Fibroblast of skin of back (primary cell): ENCODE measurements around the gene ITGA3. TPM values are rescaled to one million over a fixed set of nuclear protein-coding genes. Genes with fewer than 3 reads are reported as not detected.

Source experiments
- DNase-seq: peaks from one replicate; pipeline ENCODE4 v3.0.0-alpha.2; 2013
- polyA plus RNA-seq, 2 experiments: library from polyadenylated mRNA; unstranded; fragments of 120-200 nt; gene quantifications; one replicate each; pipeline ENCODE4 v1.2.1, GENCODE V29; 2013; ENCODE audit not compliant: insufficient read length in 2 of 2

The ITGA3 gene
- 267 TPM for polyA plus RNA-seq (2013, experiment 1 of 2; ENCODE audit: insufficient read length)
- 160 TPM for polyA plus RNA-seq (2013, experiment 2 of 2; ENCODE audit: insufficient read length)

DNA sequence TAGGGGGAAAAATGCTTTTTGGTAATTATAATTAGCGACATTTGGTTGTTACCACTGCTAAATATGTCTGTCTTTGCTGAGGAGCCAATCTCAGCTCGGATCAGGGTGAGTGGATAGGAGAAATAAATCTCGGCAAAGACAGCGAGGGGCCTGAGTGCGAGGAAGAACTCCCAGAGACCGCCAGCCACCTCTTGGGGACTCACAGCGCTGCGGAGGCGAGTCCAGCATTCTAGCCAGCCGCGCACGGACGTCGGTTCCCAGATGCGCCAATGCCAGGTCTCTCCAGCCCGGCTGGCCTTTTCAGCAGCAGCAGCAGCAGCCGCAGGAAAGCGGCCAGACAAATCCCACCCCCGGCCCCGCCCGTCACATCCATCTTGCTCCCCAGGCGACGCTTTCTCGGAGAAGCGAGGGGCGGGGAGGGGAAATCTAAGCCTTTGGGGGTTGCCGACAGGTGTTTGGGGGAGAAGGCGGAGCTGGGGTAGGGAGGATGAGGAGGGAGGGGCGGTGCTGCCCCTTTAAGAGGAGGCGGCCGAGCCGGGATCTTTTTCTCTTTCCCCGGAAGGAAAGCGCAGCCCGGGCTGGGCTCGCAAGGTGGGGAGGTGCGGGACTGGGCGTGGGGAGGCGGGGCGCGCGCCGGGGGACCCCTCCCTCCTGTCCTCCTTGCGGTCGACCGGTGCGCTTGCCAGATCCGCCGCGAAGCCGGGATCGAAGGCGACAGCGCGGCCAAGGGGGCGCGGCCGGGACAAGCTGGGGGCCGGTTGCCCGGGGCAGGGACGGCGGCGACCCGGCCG lies at the start of gene ITGA3:
Gene ITGA3, plus strand, starts transcription at position 685 of the 791 bp plus-strand sequence. CDS start 330 bp downstream, outside the sequence.
- DNase-seq: peak; percentile 89

DNA sequence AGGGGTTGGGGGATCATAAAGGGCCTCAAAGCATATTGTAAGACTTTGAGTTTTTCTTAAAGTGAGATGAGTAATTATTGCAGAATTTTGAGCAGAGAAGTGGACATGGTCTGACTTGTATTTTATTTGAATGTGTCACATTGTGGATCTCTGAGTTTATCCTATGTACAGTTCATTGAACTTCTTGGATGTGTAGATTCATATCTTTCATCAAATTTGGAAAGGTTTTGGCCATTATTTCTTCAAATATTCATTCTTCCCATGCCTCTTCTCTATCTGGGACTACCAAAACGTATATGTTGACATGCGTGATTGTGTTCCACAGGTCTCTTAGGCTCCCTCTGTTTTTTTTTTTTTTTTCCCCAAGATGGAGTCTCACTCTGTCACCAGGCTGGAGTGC lies 46.6 kb upstream of the ITGA3 start:
- DNase-seq: no peak

DNA sequence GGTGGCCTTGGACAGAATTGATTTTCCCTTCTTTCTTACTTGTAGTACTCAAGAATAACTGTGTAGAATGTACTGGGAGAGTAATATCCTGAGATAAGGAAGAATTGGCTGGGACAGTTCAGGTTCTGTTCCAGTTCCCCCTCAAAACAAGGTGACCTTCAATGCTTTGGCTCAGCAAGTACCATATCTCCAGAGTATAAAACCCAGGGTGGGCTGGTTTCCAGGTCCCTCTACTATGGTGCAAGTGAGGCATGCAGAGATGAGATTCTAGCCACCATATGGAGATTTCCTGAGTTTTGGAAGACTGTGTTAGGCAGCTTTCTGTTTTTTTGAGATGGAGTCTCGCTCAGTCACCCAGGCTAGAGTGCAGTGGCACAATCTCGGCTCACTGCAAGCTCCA lies 42.8 kb upstream of the ITGA3 start:
- no peak for DNase-seq

DNA sequence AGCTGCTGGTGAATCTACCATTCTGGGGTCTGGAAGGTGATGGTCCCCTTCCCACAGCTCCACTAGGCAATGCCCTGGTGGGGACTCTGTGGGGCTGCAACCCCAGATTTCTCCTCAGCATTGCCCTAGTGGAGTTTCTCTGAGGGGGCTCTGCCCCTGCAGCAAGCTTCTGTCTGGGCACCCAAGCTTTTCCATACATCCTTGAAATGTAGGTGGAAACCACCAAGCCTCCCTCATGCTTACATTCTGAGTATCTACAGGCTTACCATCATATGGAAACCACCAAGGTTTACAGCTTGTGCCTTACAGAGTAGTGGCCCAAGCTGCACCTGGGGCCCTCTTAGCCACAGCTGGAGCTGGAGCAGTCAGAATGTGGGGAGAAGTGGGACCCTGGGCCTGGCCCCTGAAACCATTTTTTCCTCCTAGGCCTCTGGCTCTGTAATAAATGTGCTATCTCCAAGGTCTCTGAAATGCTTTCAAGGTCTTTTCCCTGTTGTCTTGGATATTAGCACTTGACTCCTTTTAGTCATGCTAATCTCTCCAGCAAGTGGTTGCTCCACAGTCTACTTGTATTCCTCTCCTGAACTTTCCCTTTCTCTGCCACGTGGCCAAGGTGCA lies 41.3 kb upstream of the ITGA3 start:
- DNase-seq: no peak

DNA sequence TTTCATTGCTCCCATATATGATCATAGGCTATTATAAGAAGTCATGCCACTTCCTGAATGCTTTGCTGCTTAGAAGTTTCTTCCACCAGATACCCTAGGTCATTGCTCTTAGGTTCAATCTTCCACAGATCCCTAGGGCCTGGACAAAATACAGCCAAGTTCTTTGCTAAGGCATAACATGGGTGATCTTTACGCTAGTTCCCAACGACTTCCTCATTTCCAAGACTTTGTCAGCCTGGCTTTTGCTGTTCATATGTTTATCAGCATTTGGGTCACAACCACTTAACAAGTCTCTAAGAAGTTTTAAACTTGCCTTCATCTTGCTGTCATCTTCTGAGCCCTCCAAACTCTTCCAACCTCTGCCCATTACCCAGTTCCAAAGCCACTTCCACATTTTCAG lies 40.8 kb upstream of the ITGA3 start:
- no peak for DNase-seq

DNA sequence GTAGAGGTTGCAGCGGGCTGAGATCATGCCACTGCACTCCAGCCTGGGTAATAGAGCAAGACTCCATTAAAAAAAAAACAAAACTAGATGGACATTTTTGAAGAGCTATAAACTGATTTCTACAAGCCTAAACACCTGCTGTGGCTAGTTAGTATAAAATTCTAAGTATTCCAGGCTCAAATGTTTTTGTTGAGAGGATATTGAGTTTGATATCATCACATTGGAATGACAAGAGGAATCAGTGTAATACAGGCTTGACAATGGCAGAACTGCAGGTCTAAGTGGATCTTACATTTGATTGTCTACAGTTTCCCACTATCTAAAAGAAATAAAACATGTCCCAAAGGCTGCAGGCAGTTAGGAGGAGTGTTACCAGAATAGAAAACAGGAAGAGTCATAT lies 37.0 kb upstream of the ITGA3 start:
- DNase-seq: no peak

DNA sequence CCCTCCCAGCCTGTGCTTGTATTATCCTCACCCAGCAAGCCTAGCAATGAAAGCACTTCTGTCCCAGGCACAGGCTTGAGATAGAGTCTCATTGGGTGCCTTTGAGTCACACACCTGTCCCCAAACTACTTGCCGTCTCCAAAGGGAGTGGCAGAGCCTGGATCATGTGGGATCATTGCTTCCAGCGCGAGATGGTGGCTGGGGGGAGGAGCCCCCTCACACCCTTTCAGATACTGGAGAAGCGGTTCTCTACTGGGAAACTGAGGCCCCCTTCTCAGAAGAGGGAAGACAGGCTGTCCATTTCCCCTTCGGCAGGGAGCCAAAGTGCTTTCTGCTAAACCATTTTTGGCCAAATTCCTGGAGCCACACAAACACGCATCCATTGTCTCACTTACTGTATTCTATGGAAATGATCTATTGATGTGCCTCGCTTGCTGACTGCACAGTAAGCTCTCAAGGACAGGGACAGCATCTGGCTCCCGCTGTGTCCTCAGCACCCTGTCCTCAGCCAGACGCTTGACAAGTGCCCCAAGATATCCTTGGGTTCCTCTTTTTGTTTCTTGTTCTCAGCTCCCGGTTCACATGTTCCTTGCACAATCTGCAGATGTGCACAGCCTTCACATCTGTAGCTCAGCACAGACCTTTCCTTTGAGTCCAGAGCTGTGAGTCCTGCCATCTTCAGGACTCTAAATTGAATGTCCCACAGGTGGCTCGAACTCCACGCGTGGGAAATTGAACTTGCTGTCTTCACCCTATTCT lies 34.9 kb upstream of the ITGA3 start:
- no peak for DNase-seq

DNA sequence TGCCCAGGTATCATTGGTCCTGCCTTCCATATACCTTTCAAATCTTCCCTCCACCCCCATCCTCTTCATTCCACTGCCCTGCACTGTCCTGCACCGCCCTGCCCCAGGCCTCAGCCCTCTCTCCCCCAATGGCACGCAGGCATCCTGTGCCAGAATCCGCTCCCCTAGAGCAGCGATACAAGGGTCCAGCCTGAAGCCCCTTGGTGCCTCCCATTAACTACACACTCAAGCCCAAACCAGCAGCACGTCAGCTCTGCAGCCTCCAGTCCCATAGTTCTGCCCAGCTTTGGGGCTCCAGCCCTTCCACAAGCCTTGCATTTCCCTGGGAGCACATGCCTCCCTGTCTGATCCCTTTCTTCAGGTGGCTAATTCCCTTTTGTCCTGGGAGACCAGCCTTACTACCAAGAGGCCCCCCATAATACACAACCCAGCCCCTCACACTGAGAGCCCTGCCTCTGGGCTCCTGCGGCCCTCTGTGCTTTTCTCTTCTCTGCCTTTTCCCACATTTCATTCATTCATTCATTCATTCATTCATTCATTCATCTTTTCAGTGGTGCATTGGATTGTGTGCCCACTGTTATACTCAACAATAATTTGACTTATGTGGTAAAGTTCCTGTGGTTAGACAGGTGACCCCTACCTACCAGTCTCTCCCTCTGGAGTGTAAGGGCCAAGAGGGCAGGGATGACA lies 34.1 kb upstream of the ITGA3 start:
- no peak for DNase-seq

DNA sequence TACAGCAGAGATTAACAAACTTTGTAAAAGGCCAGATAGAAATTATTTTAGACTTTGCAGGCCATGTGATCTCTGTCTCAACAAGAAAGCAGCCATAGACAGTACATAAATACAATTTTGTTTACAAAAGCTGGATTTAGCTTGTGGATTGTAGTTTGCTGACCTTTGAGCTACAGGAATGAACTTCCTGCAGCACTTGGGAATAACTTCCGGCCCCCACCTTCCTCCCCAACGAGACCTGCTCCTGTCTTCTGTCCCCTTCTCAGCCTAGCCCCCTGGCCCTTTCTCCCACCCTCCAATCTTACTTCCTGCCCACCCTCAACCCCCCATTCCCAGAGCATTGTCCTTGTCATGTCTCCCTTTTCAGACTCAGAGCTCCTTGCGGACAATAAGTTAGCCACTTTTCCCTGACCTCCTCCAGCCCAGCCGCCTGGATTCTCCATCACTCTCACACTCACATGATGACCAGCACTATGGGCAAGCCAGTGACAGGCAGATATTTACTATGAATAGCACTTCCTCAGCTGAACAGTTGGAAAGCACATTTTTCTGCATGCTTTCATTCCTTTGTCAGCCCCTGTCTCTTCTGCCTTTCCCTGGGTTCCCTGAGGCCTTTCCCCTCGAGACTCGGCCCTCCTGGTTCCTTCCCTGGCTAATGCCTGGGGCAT lies 33.3 kb upstream of the ITGA3 start:
- peak; percentile 36 for DNase-seq

DNA sequence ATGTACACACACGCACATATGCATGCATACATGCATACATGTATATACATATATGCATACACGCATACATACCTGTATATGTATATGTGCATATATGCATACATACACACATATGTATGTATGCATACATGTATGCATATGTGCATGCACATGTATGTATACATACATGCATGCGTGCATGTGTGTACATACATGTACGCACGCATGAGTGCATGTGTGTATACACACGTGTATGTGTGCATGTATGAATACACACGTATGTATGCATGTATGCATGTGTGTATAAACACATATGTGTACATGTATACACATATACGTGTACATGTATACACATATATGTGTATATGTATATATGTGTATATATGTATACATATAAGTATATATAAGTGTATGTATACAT lies 32.4 kb upstream of the ITGA3 start:
- DNase-seq: no peak

DNA sequence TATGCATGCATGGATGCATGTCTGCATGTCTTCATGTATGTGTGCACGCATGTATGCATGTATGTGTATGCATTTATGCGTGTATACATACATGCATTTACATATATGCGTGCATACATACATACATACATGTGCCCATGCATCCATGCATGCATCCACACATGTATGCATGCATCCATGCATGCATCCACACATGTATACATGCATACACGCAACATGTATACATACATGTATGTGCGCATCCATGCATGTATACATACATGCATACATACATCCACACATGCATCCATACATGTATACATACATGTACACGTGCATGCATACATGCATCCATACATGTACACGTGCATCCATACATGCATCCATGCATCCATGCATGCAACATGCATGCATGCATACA lies 31.1 kb upstream of the ITGA3 start:
- no peak for DNase-seq

DNA sequence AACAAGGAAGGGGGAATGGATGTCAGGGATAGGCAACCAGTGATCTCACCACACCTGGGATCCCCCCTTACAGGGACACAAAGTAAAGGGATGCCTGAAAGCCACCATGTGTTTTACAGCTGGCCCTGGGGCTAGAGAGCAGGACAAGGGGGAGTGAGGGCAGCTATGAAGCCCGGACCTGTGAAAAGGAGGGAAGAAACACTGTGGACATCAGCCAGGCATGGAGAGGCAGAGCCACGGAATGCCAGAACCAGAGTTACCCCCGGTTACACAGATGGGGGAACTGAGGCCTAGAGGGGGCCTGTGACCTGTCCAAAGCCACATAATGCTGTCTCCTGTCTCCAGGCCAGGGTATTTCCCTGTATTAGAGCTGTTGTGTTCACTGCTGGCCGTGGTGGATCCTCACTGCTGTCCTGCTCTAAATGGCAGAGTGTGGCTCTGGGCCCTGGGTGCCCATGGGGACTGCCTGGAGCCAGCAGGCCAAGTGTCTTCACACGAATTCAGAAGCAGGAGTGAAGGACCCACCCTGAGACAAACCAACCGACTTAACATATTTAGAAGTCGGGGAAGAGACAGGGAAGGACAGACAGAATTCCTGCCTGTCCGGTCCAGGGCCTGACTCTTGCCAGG lies 29.7 kb upstream of the ITGA3 start:
- no peak for DNase-seq

DNA sequence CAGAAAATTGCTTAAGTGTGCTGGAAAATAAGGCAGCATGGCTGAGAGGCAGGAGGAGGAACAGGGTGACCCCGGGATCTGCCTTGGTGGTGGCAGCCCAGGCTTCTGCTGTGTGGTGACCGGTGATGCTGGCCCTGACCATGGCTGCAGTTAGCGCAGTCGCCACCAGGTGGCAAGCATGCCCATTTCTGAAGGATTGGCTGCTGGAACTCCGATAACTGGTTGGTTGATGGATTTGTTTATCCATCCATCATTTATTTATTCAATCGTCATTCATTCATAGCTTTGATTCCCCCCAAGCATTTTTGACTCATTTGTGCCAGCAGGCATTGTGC lies 29.1 kb upstream of the ITGA3 start:
- peak; percentile 86 for DNase-seq

DNA sequence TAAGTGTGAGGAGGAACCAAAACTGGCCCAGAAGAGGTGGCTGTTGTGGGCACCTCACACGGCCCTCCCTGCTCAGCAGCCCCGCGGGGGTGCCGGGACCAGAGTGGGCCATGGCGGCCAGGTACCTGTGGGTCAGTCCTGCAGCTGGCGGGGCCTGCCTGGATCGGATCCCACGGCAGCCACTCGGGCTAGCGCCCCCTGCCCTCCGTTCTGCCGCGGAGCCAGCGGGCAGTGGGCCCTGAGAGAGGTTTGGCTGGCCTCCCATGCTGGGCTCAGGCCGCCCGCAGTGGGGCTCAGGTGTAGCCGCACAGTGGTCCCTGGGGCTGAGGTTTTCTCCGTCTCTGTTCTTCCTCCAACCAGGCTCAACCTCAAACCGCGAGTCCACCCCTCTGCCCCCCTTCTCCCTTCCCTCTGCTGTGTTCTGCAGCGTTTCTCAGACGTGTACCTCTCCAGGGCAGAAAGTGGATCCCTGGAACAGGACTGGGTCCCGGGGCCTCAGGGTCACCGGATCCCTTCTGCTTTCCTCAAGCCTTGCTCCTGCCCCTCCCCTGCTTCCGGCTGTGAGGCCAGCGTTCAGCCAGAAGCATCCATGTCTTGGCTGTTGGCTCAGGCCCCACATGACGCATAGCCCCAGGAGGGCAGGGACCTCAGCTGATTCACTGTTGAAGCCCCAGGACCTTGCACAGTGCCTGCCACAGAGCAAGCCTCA lies 28.6 kb upstream of the ITGA3 start:
- DNase-seq: peak; percentile 98

DNA sequence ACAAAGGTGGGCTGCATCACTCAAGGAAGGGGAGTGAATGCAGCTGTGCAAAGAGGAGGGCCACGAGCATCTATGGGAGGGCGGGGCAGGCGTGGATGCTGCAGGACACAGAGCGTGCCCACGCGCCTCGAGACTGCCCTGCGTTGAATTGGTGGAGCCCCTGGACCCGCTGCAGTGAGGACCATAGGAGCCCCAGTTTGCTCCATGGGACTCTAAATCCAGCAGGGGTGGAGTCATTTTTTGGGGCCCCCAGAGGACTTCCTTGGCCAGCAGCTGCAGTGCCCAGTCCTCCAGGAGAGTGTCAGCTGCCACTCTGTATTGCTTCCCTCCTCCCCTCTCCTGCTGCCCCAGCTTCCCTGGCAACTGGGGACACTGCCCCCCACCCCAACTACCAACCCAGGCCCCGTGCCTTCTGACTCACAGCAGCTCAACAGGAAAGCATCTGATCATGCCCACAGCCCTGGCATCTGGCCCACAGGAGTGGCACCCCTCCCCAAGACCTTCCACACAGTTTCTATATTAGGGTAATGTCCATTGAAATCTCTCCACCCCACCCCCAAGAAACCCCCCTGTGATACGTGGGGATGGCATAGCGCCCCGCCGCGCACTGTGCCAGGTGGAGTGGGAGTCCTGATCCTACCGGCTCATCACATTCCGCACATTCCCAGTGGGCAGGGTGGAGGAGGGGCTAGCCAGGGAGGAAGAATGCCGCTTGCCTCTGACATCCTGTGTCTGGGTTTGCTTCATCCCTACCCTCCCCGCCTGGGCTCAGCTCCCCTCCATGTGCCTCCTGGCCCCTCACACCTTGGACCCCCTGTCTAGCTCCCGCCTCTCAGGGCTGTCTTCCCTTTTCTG lies 27.8 kb upstream of the ITGA3 start:
- DNase-seq: peak; percentile 84

DNA sequence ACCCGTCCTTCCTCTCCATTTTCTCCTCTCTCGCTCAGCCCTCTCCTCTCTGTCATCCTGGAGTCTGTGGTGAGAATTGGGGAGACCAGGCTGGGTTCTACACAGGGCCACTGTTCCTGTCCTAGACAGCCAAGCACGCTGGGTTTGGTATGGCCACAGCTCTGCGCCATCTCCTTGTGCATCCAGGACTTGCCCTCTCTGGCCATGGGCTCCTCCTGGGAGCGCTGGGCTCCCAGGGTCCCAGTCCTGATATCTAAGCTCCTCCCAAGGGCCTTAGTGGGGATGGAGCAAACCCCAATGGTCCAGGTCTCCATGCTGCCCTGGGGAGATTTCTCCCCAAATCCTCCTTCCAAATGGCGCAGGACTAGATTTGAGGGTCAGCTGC lies 27.2 kb upstream of the ITGA3 start:
- no peak for DNase-seq

DNA sequence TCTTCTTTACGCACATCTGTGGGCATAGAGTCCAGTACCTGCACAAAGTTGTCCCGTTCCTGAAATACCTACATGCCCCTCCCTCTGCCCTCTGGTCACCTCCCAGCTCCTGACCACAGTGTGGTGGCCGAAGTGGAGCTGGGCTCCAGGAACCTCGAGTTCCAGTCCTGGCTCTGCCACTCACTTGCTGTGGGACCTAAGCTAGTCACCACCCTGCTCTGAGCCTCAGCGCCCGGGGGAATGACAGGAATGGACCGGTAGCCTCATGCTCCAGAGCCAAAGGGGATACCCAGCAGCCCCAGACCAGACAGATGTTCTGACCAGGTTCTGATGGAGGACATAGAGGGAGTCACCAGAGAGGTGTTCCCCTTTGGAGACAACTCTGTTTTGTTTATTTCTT lies 26.7 kb upstream of the ITGA3 start:
- DNase-seq: no peak

DNA sequence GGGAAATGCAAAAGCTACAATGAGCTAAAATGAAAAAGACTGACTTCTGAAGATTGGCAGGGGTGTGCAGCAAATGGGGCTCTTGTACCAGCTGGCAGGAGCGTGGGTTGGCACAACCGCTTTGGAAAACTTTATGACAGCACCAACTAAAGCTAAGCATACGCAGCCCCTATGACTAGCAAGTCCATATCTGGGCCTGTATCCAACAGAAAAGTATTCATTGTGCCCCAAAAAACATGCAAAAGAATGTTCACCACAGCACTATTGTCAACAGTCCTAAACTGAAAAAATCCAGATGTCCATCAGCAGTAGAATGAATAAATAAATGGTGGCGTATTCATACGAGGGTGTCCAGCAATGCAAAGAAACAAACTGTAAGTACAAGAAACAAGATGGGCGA lies 22.6 kb upstream of the ITGA3 start:
- peak; percentile 73 for DNase-seq

DNA sequence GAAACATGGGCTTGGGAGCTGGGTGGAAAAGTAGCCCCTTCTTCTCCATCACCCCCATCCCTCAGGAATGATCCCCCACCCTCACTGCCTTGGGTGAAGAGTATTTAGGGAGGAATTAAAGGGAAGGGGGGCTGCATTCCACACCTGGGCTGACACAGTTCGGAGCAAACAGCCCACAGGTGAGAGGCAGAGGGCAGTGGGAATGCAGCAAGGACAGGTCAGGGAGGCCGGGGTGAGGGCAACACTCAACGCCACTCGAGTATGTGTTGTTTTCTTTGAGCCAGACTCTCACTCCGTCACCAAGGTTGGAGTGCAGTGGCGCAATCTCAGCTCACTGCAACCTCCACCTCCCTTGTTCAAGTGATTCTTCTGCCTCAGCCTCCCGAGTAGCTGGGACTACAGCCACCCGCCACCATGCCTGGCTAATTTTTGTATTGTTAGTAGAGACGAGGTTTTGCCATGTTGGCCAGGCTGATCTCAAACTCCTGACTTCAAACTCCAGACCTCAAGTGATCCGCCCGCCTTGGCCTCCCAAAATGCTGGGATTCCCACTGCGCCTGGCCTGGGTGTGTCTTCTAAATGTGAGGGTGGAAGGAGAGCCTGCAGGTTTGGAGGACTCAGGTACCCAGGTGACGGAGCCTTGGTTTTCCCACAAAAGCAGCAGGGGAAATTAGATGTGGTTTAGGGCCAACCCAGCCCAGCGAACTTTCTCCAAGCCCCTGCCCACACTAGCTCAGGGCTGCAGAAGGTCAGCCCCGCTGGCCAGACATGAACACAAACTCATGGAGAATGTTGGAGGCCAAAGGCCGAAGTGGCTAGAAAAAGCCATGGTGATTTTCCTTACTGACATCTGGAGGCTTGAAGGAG lies 21.2 kb upstream of the ITGA3 start:
- DNase-seq: no peak
